SK-N-SH (cell line): Measurements from ENCODE around the gene CTNNB1. TPM values are rescaled to one million over a fixed set of nuclear protein-coding genes. Genes with fewer than 3 reads are reported as not detected.

Source experiments
- CTCF ChIA-PET: fragments of 300-600, 350-600 bp; formaldehyde crosslinking; extraction: SDS; loops from one replicate; lab custom pipeline; 2021; lab: Yijun Ruan, JAX
- POLR2A ChIA-PET: fragments of 350-600 bp; sonication (Branson Sonifier 250); formaldehyde crosslinking; extraction: SDS; loops from one replicate; lab custom pipeline; 2020; ENCODE audit warnings: antibody characterized with exemption, inconsistent platforms; lab: Yijun Ruan, JAX
- DNase-seq: peaks from one replicate; pipeline ENCODE4 v3.0.0; 2012
- H2AFZ ChIP-seq: fragments of 200-600 bp; sonication (generic); 2 replicates; pipeline ENCODE4 v1.8.1; 2016; ENCODE audit warnings: antibody characterized with exemption, mild to moderate bottlenecking, low read depth
- H3F3A ChIP-seq: fragments of 200-600 bp; sonication (generic); replicated peaks from 2 replicates; pipeline ENCODE3; 2016; ENCODE audit warnings: antibody characterized with exemption, mild to moderate bottlenecking; ENCODE audit not compliant: insufficient read depth
- H3K27ac ChIP-seq, 2 experiments: fragments of 200-500 bp in 1 of 2; fragments of 200-600 bp in 1 of 2; sonication (Bioruptor generic) in 1 of 2; sonication (generic), shearing (Covaris generic) in 1 of 2; 2 replicates each; pipeline versions ENCODE4 v1.5.1 to v1.6.1; 2014 to 2016; ENCODE audit warnings: low read depth in 2 of 2, inconsistent platforms in 1 of 2, low read length in 1 of 2, mild to moderate bottlenecking in 1 of 2, mixed read lengths in 1 of 2
- H3K27me3 ChIP-seq: fragments of 200-600 bp; sonication (generic), shearing (Covaris generic); 2 replicates; pipeline ENCODE4 v1.6.1; 2016; ENCODE audit warnings: mixed run types; ENCODE audit not compliant: insufficient read depth
- H3K36me3 ChIP-seq, 2 experiments: fragments of 200-500 bp in 1 of 2; fragments of 200-600 bp in 1 of 2; sonication (Bioruptor generic) in 1 of 2; sonication (generic) in 1 of 2; replicated peaks in 1 of 2; 2 replicates each; pipeline versions ENCODE3 to v1.5.1; 2014 to 2016; ENCODE audit warnings: low read length in 1 of 2, mild to moderate bottlenecking in 1 of 2; ENCODE audit not compliant: insufficient read depth in 2 of 2, control insufficient read depth in 1 of 2
- H3K4me1 ChIP-seq, 2 experiments: fragments of 200-500 bp in 1 of 2; fragments of 200-600 bp in 1 of 2; sonication (Bioruptor generic) in 1 of 2; sonication (generic), shearing (Covaris generic) in 1 of 2; 2 replicates each; pipeline versions ENCODE4 v1.5.1 to v1.6.1; 2014 to 2016; ENCODE audit warnings: low read depth in 1 of 2, low read length in 1 of 2, mixed run types in 1 of 2; ENCODE audit not compliant: insufficient read depth in 2 of 2, control insufficient read depth in 1 of 2
- H3K4me2 ChIP-seq: fragments of 200-600 bp; sonication (generic), shearing (Covaris generic); 2 replicates; pipeline ENCODE4 v1.6.1; 2017; ENCODE audit warnings: mixed run types
- H3K4me3 ChIP-seq, 2 experiments: fragments of 200-500 bp in 1 of 2; fragments of 200-600 bp in 1 of 2; sonication (Bioruptor generic) in 1 of 2; sonication (generic), shearing (Covaris generic) in 1 of 2; 2 replicates each; pipeline versions ENCODE4 v1.5.1 to v1.8.1; 2014 to 2016; ENCODE audit warnings: low read depth in 2 of 2, inconsistent platforms in 1 of 2, low read length in 1 of 2, mild to moderate bottlenecking in 1 of 2, mixed read lengths in 1 of 2, moderate library complexity in 1 of 2
- H3K79me2 ChIP-seq: fragments of 200-600 bp; sonication (generic); 2 replicates; pipeline ENCODE4 v1.8.1; 2017; ENCODE audit warnings: mild to moderate bottlenecking; ENCODE audit not compliant: insufficient read depth
- H3K9ac ChIP-seq: fragments of 200-600 bp; sonication (generic); 2 replicates; pipeline ENCODE4 v1.6.1; 2017; ENCODE audit warnings: mixed run types
- H3K9me2 ChIP-seq: fragments of 200-600 bp; sonication (generic); 2 replicates; pipeline ENCODE4 v1.6.1; 2017; ENCODE audit warnings: mixed run types
- H3K9me3 ChIP-seq: fragments of 200-600 bp; sonication (generic); 2 replicates; pipeline ENCODE4 v1.6.1; 2017; ENCODE audit warnings: mixed run types, mild to moderate bottlenecking, moderate library complexity
- H4K20me1 ChIP-seq: fragments of 200-600 bp; sonication (generic); 2 replicates; pipeline ENCODE4 v1.6.1; 2017; ENCODE audit warnings: mild to moderate bottlenecking, mixed run types; ENCODE audit not compliant: insufficient read depth
- ELF1 ChIP-seq: IDR thresholded peaks from 2 replicates; pipeline ENCODE4 v1.4.0; 2012
- FOXM1 ChIP-seq: IDR thresholded peaks from 2 replicates; pipeline ENCODE4 v1.4.0; 2012; ENCODE audit warnings: low read depth, mild to moderate bottlenecking
- MAX ChIP-seq: IDR thresholded peaks from 2 replicates; pipeline ENCODE4 v1.4.0; 2012; ENCODE audit warnings: low read depth
- NRF1 ChIP-seq: IDR thresholded peaks from 2 replicates; pipeline ENCODE4 v1.6.1; 2012; ENCODE audit warnings: low read depth, mild to moderate bottlenecking, low read length
- RAD21 ChIP-seq: IDR thresholded peaks from 2 replicates; pipeline ENCODE4 v1.6.1; 2012; ENCODE audit warnings: mild to moderate bottlenecking, low read length
- RCOR1 ChIP-seq: fragments of 150-350 bp; IDR thresholded peaks from 2 replicates; pipeline ENCODE4 v1.6.1; 2017; ENCODE audit warnings: antibody characterized with exemption, low read length
- REST ChIP-seq: IDR thresholded peaks from 2 replicates; pipeline ENCODE4 v1.6.1; 2012; ENCODE audit warnings: mild to moderate bottlenecking, low read depth, low read length, moderate library complexity
- SMC3 ChIP-seq: IDR thresholded peaks from 2 replicates; pipeline ENCODE4 v1.6.1; 2012; ENCODE audit warnings: low read depth, low read length, improper control_type of control experiment
- TCF12 ChIP-seq: IDR thresholded peaks from 2 replicates; pipeline ENCODE4 v1.4.0; 2012
- TEAD4 ChIP-seq: IDR thresholded peaks from 2 replicates; pipeline ENCODE4 v1.4.0; 2012; ENCODE audit warnings: mild to moderate bottlenecking, borderline replicate concordance; ENCODE audit not compliant: insufficient read depth
- YY1 ChIP-seq: IDR thresholded peaks from 2 replicates; pipeline ENCODE4 v1.4.0; 2012; ENCODE audit warnings: low read depth, mild to moderate bottlenecking
- WGBS: methylation state at CpG from one replicate; pipeline ENCODE4 v1.1.6; 2017; ENCODE audit warnings: low lambda C conversion rate; 5-methylcytosine and 5-hydroxymethylcytosine counted together
- polyA plus RNA-seq, 3 experiments: library from polyadenylated mRNA; depleted of rRNA; stranded (reverse); fragments of >200 nt; gene quantifications; 2 replicates each; pipeline ENCODE4 v1.2.3, GENCODE V29; 2012

Gene CTNNB1
- polyA plus RNA-seq, 1 of the 3 experiments (the other 2 are of a cell fraction) = 178 TPM

DNA sequence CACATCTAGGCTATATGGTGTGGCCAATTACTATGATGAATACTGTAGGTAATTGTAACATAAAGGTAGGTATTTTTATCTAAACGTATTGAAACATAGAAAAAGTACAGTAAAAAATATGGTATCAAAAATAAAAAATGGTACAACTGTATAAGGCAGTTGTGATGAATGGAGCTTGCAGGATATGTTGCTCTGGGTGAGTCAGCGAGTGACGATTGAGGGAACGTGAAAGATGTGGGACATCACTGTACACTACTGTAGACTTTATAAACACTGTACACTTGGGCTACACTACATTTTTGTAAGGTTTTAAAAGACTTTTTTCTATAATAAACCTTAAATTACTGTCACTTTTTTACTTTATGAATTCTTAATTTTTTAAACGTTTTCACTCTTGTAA is 10.3 kb downstream of the CTNNB1 start:
- no peak for DNase-seq
- H3K9ac ChIP-seq = no peak overlapping the region
- no peak for TF ChIP-seq RAD21
- no peak for TF ChIP-seq NRF1
- TF ChIP-seq TEAD4 = no peak
- TF ChIP-seq, all 33 proteins: peak for 0
- Histone ChIP-seq H3K27ac (no peak overlapping the region), H3F3A (peaks cover 4% of the 10 kb centered on the region), H3K9me3 (no peaks in the 10 kb centered on the region), H3K4me2 (no peak overlapping the region), H3K4me1 (peaks cover 0 to 5% of the 10 kb centered on the region in 2 experiments; a peak in 2 of 4 replicates), H3K36me3 (peaks cover 0 to 19% of the 10 kb centered on the region in 2 experiments), H3K4me3 (no peak overlapping the region), H3K27me3 (no peaks in the 10 kb centered on the region), H2AFZ (no peak overlapping the region), H3K79me2 (peaks cover 100% of the 10 kb centered on the region), H3K9me2 (no peaks in the 10 kb centered on the region), H4K20me1 (peaks cover 100% of the 10 kb centered on the region)
- 95% methylated on average over 5 of the region's 5 CpGs for WGBS
- ChIA-PET POLR2A (no interaction called here), CTCF (no interaction called here)

DNA sequence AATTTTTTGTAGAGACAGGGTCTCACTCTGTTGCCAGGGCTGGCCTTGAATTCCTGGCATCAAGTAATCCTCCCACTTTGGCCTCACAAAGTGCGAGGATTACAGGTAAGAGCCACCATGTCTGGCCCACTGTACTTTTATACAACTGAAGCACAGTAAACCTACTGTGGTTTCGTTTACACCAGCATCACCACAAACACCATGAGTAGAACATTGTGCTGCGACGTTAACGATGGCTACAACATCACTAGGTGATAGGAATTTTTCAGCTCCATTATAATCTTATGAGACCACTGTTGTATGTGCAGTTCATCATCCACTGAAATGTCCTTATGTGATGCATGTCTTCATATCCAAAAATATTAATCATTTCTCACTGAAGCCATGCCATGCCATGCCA is 11.7 kb downstream of the CTNNB1 start:
- H3K36me3 ChIP-seq = peaks cover 0 to 19% of the 10 kb centered on the region in 2 experiments
- no peak for DNase-seq
- H3K4me2 ChIP-seq = no peak overlapping the region
- CTCF ChIA-PET = no interaction called here
- no peak overlapping the region for H3K4me3 ChIP-seq
- POLR2A ChIA-PET = no interaction called here
- 95% methylated on average over 5 of the region's 5 CpGs for WGBS
- peaks cover 8% of the 10 kb centered on the region for H3F3A ChIP-seq
- TF ChIP-seq YY1 (no peak), FOXM1 (no peak), ELF1 (no peak), REST (no peak), SMC3 (no peak), TCF12 (no peak), RCOR1 (no peak), MAX (no peak)
- peaks cover 100% of the 10 kb centered on the region for H4K20me1 ChIP-seq
- no peaks in the 10 kb centered on the region for H3K9me3 ChIP-seq
- no peak overlapping the region for H2AFZ ChIP-seq
- peaks cover 100% of the 10 kb centered on the region for H3K79me2 ChIP-seq
- H3K4me1 ChIP-seq = peaks cover 0 to 2% of the 10 kb centered on the region in 2 experiments; a peak in 3 of 4 replicates
- H3K27me3 ChIP-seq = no peaks in the 10 kb centered on the region
- H3K27ac ChIP-seq = no peak overlapping the region
- H3K9ac ChIP-seq = no peak overlapping the region
- no peaks in the 10 kb centered on the region for H3K9me2 ChIP-seq
